Tibial nerve (tissue), 4 donors: Measurements from ENCODE around the gene CTNND2. TPM values are rescaled to one million over a fixed set of nuclear protein-coding genes. Genes with fewer than 3 reads are reported as not detected.

Experiments used
- DNase-seq, 2 donors: peaks; one replicate each; pipeline ENCODE4 v3.0.0-alpha.2; 2019; ENCODE audit warnings: low spot score in 2 of 2
- H3K27ac ChIP-seq, 4 donors: fragments of 200-600 bp; sonication (generic) in 3 of 4; one replicate each; pipeline ENCODE4 v1.5.1; 2017 to 2019; ENCODE audit warnings: mild to moderate bottlenecking in 1 of 4
- H3K27me3 ChIP-seq, 2 donors: fragments of 200-600 bp; sonication (generic) in 1 of 2; one replicate each; pipeline versions ENCODE4 v1.5.1 to v1.6.0; 2017 to 2019
- H3K36me3 ChIP-seq, 3 donors: fragments of 200-600 bp; sonication (generic); one replicate each; pipeline ENCODE4 v1.5.1; 2018 to 2019
- H3K4me1 ChIP-seq, 4 donors: fragments of 200-600 bp; sonication (generic) in 3 of 4; one replicate each; pipeline ENCODE4 v1.5.1; 2017 to 2019
- H3K4me3 ChIP-seq, 4 donors: fragments of 200-600 bp; sonication (generic) in 3 of 4; one replicate each; pipeline ENCODE4 v1.5.1; 2017 to 2019; ENCODE audit warnings: mild to moderate bottlenecking in 1 of 4, moderate library complexity in 1 of 4
- H3K9me3 ChIP-seq, 4 donors: fragments of 200-600 bp; sonication (generic) in 3 of 4; one replicate each; pipeline ENCODE4 v1.5.1; 2017 to 2019
- CTCF ChIP-seq, 5 experiments: fragments of 200-600 bp in 3 of 5; fragments of 450-650 bp in 2 of 5; sonication (generic) in 3 of 5; IDR thresholded peaks; one replicate each; pipeline ENCODE4 v1.5.1; 2016 to 2019; ENCODE audit warnings: antibody characterized with exemption in 5 of 5, mild to moderate bottlenecking in 3 of 5, moderate library complexity in 2 of 5
- EP300 ChIP-seq, 2 donors: sonication (generic); formaldehyde crosslinking; IDR thresholded peaks; one replicate each; pipeline ENCODE4 v1.6.1; 2017; ENCODE audit warnings: antibody characterized with exemption in 2 of 2, mild to moderate bottlenecking in 1 of 2
- POLR2A ChIP-seq, 2 donors: fragments of 450-650 bp; IDR thresholded peaks; one replicate each; pipeline ENCODE4 v1.6.1; 2017; ENCODE audit warnings: antibody characterized with exemption in 2 of 2, mild to moderate bottlenecking in 2 of 2, moderate library complexity in 2 of 2
- WGBS, 2 donors: methylation state at CpG; one replicate each; pipeline ENCODE4 v1.1.5; 2018; 5-methylcytosine and 5-hydroxymethylcytosine counted together
- total RNA-seq, 4 donors: library from RNA; depleted of rRNA; stranded (reverse); fragments of >200 nt; gene quantifications; one replicate each; pipeline ENCODE4 v1.1.0, GENCODE V29; 2016

The CTNND2 gene
- total RNA-seq, 4 donors from 2014 or later: 1.5 to 5.7 (median 2.5) TPM; not detected in 1

GRCh38 chr5:11292648-11293356 lies 611.4 kb downstream of the CTNND2 start:
- TF ChIP-seq CTCF (IDR thresholded peaks at IDR 0.05) (no peak), POLR2A (IDR thresholded peaks at IDR 0.05) (no peak), EP300 (IDR thresholded peaks at IDR 0.05) (no peak)
- Histone ChIP-seq H3K9me3 (peaks cover 0 to 3% (median 0%) of the 10 kb centered on the region in 4 donors), H3K4me3 (no peak overlapping the region), H3K4me1 (no peaks in the 10 kb centered on the region), H3K27me3 (no peaks in the 10 kb centered on the region), H3K36me3 (no peaks in the 10 kb centered on the region), H3K27ac (no peak overlapping the region)
- WGBS, 2 donors: 76 to 79% methylated on average over 1 of the region's 1 CpG
- DNase-seq: no peak

DNA sequence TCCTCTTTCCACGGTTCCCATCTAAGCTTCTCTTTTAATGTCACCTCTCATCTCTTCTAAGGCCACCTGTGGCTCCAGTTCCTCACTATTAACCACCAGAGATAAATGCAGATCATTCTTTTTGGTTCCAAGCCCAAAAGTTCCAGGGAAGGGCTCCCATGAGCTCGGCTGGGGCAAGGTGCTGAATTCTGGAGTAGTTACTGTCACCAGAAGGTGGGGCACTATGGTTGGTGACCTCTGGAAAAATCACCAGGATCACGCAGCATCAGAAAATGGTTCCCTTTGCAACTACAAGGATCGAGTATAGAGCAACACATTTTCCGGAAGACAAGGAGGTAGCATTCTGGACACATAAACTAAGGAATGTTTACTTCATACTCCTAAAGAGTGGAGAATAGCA lies 614.5 kb downstream of the CTNND2 start:
- H3K36me3 ChIP-seq: no peaks in the 10 kb centered on the region
- no peak for TF ChIP-seq CTCF (IDR thresholded peaks at IDR 0.05)
- TF ChIP-seq EP300 (IDR thresholded peaks at IDR 0.05): no peak
- TF ChIP-seq POLR2A (IDR thresholded peaks at IDR 0.05): no peak
- no peak overlapping the region for H3K4me3 ChIP-seq
- H3K4me1 ChIP-seq: no peaks in the 10 kb centered on the region
- no peaks in the 10 kb centered on the region for H3K9me3 ChIP-seq
- no peaks in the 10 kb centered on the region for H3K27me3 ChIP-seq
- no peak for DNase-seq
- H3K27ac ChIP-seq: no peak overlapping the region
- 75 to 87% methylated on average over 5 of the region's 5 CpGs for WGBS, 2 donors

GRCh38 chr5:11289208-11289607 lies 615.0 kb downstream of the CTNND2 start:
- H3K4me1 ChIP-seq: no peaks in the 10 kb centered on the region
- no peaks in the 10 kb centered on the region for H3K27me3 ChIP-seq
- no peak overlapping the region for H3K4me3 ChIP-seq
- TF ChIP-seq EP300 (IDR thresholded peaks at IDR 0.05) (no peak), CTCF (IDR thresholded peaks at IDR 0.05) (no peak), POLR2A (IDR thresholded peaks at IDR 0.05) (no peak)
- WGBS, 2 donors: 67 to 70% methylated on average over 4 of the region's 4 CpGs
- no peaks in the 10 kb centered on the region for H3K36me3 ChIP-seq
- H3K9me3 ChIP-seq: no peaks in the 10 kb centered on the region
- H3K27ac ChIP-seq: no peak overlapping the region
- no peak for DNase-seq

- TF ChIP-seq EP300 (IDR thresholded peaks at IDR 0.05) (no peak), POLR2A (IDR thresholded peaks at IDR 0.05) (no peak), CTCF (IDR thresholded peaks at IDR 0.05) (no peak)
- 81 to 85% methylated on average over 5 of the region's 5 CpGs for WGBS, 2 donors
- Histone ChIP-seq H3K27me3 (no peaks in the 10 kb centered on the region), H3K36me3 (no peaks in the 10 kb centered on the region), H3K27ac (no peak overlapping the region), H3K9me3 (peaks cover 0 to 15% (median 0%) of the 10 kb centered on the region in 4 donors), H3K4me1 (no peaks in the 10 kb centered on the region), H3K4me3 (no peak overlapping the region)
- DNase-seq: no peak
Measured at GRCh38 chr5:11281842-11282241, 622.4 kb downstream of the CTNND2 start.

DNA sequence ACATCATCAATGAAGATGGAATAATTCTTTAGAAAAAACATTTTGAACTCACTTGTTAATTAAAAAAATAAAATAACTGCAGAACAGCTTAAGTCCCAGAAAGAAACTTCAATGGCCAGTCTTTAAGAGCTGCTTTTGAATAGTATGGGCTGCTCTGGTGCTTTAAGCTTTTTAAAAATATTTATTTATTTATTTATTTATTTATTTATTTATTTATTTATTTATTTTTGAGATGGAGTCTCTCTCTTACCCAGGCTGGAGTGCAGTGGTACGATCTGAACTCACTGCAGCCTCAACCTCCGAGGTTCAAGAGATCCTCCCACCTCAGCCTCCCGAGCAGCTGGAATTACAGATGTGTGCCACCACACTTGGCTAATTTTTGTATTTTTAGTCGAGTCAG lies 626.9 kb downstream of the CTNND2 start:
- Histone ChIP-seq H3K4me3 (no peak overlapping the region), H3K4me1 (no peaks in the 10 kb centered on the region), H3K27me3 (no peaks in the 10 kb centered on the region), H3K36me3 (no peaks in the 10 kb centered on the region), H3K27ac (no peak overlapping the region), H3K9me3 (peaks cover 0 to 15% (median 0%) of the 10 kb centered on the region in 4 donors)
- TF ChIP-seq EP300 (IDR thresholded peaks at IDR 0.05) (no peak), CTCF (IDR thresholded peaks at IDR 0.05) (no peak), POLR2A (IDR thresholded peaks at IDR 0.05) (no peak)
- DNase-seq: no peak
- 83 to 85% methylated on average over 4 of the region's 4 CpGs for WGBS, 2 donors
